Astrocyte (in vitro differentiated cells and primary cell): ENCODE results near the gene GGACT.

Experiments
- EZH2 ChIP-seq: IDR thresholded peaks from 2 replicates; pipeline ENCODE4 v1.6.1; 2012; ENCODE audit warnings: mild to moderate bottlenecking, low read length, inconsistent platforms; ENCODE audit not compliant: insufficient read depth
- TF ChIP-seq, protein P1 (sequence below): IDR thresholded peaks from 2 replicates; pipeline ENCODE4 v1.5.1; 2011; ENCODE audit warnings: low read depth, mild to moderate bottlenecking, inconsistent platforms, low read length, moderate library complexity; ENCODE audit not compliant: insufficient read depth

DNA sequence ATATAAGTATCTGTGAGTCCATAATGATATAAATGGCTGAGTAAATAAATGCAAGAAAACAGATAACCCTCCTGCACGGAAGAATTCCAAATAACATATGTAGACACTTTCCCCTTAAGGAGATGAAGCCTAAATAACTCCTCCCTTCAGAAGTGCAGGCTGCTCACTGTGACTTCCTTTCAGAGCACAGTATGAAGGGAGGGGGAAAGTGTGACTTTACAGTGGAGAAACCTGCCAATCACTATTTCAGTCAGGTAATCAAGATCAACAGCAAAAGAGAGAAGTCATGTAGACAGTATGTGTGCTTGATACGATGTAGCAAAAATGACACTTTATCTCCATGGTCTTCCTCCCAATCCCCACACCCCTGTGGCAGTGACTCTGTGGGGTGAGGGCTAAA lies 7.1 kb downstream of the GGACT start:
- TF ChIP-seq EZH2, result no peak
- TF ChIP-seq, protein P1, sequence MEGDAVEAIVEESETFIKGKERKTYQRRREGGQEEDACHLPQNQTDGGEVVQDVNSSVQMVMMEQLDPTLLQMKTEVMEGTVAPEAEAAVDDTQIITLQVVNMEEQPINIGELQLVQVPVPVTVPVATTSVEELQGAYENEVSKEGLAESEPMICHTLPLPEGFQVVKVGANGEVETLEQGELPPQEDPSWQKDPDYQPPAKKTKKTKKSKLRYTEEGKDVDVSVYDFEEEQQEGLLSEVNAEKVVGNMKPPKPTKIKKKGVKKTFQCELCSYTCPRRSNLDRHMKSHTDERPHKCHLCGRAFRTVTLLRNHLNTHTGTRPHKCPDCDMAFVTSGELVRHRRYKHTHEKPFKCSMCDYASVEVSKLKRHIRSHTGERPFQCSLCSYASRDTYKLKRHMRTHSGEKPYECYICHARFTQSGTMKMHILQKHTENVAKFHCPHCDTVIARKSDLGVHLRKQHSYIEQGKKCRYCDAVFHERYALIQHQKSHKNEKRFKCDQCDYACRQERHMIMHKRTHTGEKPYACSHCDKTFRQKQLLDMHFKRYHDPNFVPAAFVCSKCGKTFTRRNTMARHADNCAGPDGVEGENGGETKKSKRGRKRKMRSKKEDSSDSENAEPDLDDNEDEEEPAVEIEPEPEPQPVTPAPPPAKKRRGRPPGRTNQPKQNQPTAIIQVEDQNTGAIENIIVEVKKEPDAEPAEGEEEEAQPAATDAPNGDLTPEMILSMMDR, result no peak
